Neural progenitor cell (in vitro differentiated cells): ENCODE data around the gene PADI2. TPM values are rescaled to one million over a fixed set of nuclear protein-coding genes. Genes with fewer than 3 reads are reported as not detected.

Experiments
- DNase-seq: peaks from one replicate; pipeline ENCODE4 v3.0.0-alpha.2; 2016; ENCODE audit warnings: low spot score
- H2AFZ ChIP-seq: fragments of 200-600 bp; sonication (generic); replicated peaks from 2 replicates; pipeline ENCODE4 v1.6.1; 2016; ENCODE audit warnings: antibody characterized with exemption
- H3F3A ChIP-seq: fragments of 200-600 bp; sonication (generic); 2 replicates; pipeline ENCODE4 v1.6.1; 2016; ENCODE audit warnings: antibody characterized with exemption, low read depth
- H3K27ac ChIP-seq: fragments of 200-600 bp; sonication (generic); 2 replicates; pipeline ENCODE4 v1.5.1; 2016; ENCODE audit warnings: mild to moderate bottlenecking
- H3K27me3 ChIP-seq: fragments of 200-600 bp; sonication (generic); 2 replicates; pipeline ENCODE4 v1.6.1; 2016; ENCODE audit warnings: mild to moderate bottlenecking, moderate library complexity
- H3K36me3 ChIP-seq: fragments of 200-600 bp; sonication (generic); 2 replicates; pipeline ENCODE4 v1.5.1; 2016
- H3K4me1 ChIP-seq: fragments of 200-600 bp; sonication (generic); 2 replicates; pipeline ENCODE4 v1.6.1; 2016; ENCODE audit warnings: mixed run types
- H3K4me2 ChIP-seq: fragments of 200-600 bp; sonication (generic); 2 replicates; pipeline ENCODE4 v1.6.1; 2016
- H3K4me3 ChIP-seq: fragments of 200-600 bp; sonication (generic); 2 replicates; pipeline ENCODE4 v1.5.1; 2016
- H3K79me2 ChIP-seq: fragments of 200-600 bp; sonication (generic); 2 replicates; pipeline ENCODE4 v1.6.1; 2016; ENCODE audit warnings: low read depth
- H3K9ac ChIP-seq: fragments of 200-600 bp; sonication (generic); 2 replicates; pipeline ENCODE4 v1.6.1; 2016
- H3K9me3 ChIP-seq: fragments of 200-600 bp; sonication (generic); 2 replicates; pipeline ENCODE4 v1.5.1; 2016; ENCODE audit warnings: low read depth
- H4K20me1 ChIP-seq: fragments of 200-600 bp; sonication (generic); 2 replicates; pipeline ENCODE4 v1.6.1; 2016; ENCODE audit warnings: low read depth
- H3K27ac Mint-ChIP-seq: 3 replicates; pipeline ENCODE4 v1.8.0; 2021; ENCODE audit warnings: mixed read lengths
- H3K27me3 Mint-ChIP-seq: 2 replicates; pipeline ENCODE4 v1.8.0; 2022; ENCODE audit warnings: low read depth, mild to moderate bottlenecking, inconsistent platforms, moderate library complexity, mixed read lengths; ENCODE audit not compliant: insufficient read depth
- H3K36me3 Mint-ChIP-seq: 3 replicates; pipeline ENCODE4 v1.8.0; 2021; ENCODE audit warnings: mixed read lengths
- H3K4me1 Mint-ChIP-seq: 3 replicates; pipeline ENCODE4 v1.8.0; 2021; ENCODE audit warnings: mixed read lengths
- H3K4me3 Mint-ChIP-seq: 3 replicates; pipeline ENCODE4 v1.8.0; 2021; ENCODE audit warnings: mild to moderate bottlenecking, moderate library complexity, mixed read lengths
- H3K9me3 Mint-ChIP-seq: 3 replicates; pipeline ENCODE4 v1.8.0; 2020; ENCODE audit warnings: mixed read lengths
- EZH2 ChIP-seq: fragments of 200-600 bp; sonication (generic); IDR thresholded peaks from 2 replicates; pipeline ENCODE4 v1.6.1; 2017; ENCODE audit warnings: antibody characterized with exemption, mild to moderate bottlenecking, moderate library complexity
- EZH2phosphoT487 ChIP-seq: fragments of 200-600 bp; sonication (generic); IDR thresholded peaks from 2 replicates; pipeline ENCODE4 v1.6.1; 2017; ENCODE audit warnings: antibody characterized with exemption
- total RNA-seq: library from RNA; depleted of rRNA; stranded (reverse); fragments of >200 nt; gene quantifications from 2 replicates; pipeline ENCODE4 v1.2.3, GENCODE V29; 2015; ENCODE audit warnings: low replicate concordance
- TF ChIP-seq, protein P1 (sequence below): fragments of 200-600 bp; sonication (generic); IDR thresholded peaks from 2 replicates; pipeline ENCODE4 v1.5.1; 2017; ENCODE audit warnings: antibody characterized with exemption, mild to moderate bottlenecking

PADI2 gene
- total RNA-seq, 1 donor from 2014 or later = 0.77 TPM

DNA sequence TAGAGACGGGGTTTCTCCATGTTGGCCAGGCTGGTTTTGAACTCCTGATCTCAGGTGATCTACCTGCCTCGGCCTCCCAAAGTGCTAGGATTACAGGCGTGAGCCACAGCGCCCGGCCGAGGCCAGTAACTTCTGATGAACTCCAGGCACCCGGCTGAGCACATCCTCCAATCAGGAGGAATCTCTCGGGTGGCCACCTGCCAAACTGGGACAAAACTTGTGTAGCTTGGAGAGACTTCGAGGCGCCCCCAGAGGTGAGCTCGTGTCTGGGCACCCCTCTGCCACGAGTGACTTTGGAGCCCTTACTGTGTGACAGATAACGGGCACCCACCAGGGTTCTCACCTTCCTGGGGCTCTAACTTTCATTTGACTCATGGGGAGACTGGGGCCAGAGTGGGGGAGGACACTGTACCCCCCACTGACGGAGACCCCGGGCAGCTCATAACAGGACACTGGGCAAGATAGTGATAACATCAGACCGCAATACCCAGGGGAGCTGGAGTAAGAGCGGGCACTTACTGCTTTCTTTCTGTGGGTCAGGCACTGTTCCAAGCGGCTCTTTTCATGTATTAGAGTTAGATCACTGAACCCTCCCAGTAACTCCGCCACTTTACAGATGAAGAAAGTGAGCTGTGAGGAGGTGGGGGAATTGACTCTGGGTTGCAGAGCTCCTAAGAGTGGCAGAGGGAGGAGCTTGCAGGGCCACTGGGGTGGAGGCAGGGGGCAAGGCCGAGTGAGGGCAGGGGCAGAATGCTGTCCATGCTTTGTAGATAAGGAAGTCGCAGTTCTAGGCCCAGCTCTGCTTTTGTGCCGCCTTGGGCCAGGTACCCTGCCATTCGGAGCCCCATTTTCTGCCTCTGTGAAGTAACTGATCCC is 1.9 kb upstream of the PADI2 start:
- Histone ChIP-seq H3K9me3 (no peaks in the 10 kb centered on the region), H3F3A (no peaks in the 10 kb centered on the region), H3K27me3 (peaks cover 37% of the 10 kb centered on the region), H3K4me1 (peaks cover 20% of the 10 kb centered on the region), H3K36me3 (no peaks in the 10 kb centered on the region), H4K20me1 (no peaks in the 10 kb centered on the region), H3K79me2 (no peaks in the 10 kb centered on the region), H3K9ac (no peak overlapping the region), H2AFZ (peak overlapping the region; percentile 68), H3K4me2 (peak overlapping the region; percentile 1), H3K27ac (no peak overlapping the region), H3K4me3 (no peak overlapping the region)
- no peak overlapping the region for H3K4me3 Mint-ChIP-seq
- no peaks in the 10 kb centered on the region for H3K9me3 Mint-ChIP-seq
- H3K4me1 Mint-ChIP-seq = peaks cover 29% of the 10 kb centered on the region
- DNase-seq = no peak
- H3K27ac Mint-ChIP-seq = peak overlapping the region; percentile 73
- no peaks in the 10 kb centered on the region for H3K36me3 Mint-ChIP-seq
- TF ChIP-seq EZH2 (no peak), EZH2phosphoT487 (no peak)
- TF ChIP-seq, protein P1, sequence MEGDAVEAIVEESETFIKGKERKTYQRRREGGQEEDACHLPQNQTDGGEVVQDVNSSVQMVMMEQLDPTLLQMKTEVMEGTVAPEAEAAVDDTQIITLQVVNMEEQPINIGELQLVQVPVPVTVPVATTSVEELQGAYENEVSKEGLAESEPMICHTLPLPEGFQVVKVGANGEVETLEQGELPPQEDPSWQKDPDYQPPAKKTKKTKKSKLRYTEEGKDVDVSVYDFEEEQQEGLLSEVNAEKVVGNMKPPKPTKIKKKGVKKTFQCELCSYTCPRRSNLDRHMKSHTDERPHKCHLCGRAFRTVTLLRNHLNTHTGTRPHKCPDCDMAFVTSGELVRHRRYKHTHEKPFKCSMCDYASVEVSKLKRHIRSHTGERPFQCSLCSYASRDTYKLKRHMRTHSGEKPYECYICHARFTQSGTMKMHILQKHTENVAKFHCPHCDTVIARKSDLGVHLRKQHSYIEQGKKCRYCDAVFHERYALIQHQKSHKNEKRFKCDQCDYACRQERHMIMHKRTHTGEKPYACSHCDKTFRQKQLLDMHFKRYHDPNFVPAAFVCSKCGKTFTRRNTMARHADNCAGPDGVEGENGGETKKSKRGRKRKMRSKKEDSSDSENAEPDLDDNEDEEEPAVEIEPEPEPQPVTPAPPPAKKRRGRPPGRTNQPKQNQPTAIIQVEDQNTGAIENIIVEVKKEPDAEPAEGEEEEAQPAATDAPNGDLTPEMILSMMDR = no peak
- H3K27me3 Mint-ChIP-seq = peaks cover 34% of the 10 kb centered on the region

DNA sequence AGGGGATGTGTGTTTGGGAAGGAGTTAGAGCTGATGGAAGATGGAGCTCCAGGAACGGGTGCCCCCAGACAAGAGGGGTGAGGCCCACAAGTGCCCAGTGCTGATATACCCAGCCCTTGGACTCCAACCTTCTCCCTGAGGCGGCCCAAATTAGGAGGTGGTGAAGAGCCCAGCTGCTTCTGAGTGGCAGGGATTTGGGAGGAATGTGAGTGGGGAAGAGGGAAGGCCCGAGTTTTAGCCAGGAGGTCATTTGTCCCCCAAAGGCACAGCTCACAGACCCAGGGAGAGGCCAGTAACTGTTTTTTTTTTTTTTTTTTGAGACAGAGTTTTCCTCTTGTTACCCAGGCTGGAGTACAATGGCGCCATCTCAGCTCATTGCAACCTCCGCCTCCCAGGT is 1.2 kb upstream of the PADI2 start:
- Histone ChIP-seq H3K4me3 (no peak overlapping the region), H3K27ac (no peak overlapping the region), H3K4me2 (no peak overlapping the region), H3K36me3 (no peaks in the 10 kb centered on the region), H3K27me3 (peaks cover 43% of the 10 kb centered on the region), H3K9ac (no peak overlapping the region), H3K4me1 (peaks cover 20% of the 10 kb centered on the region), H3K79me2 (no peaks in the 10 kb centered on the region), H3K9me3 (no peaks in the 10 kb centered on the region), H3F3A (no peaks in the 10 kb centered on the region), H4K20me1 (no peaks in the 10 kb centered on the region), H2AFZ (peak overlapping the region; percentile 63)
- Mint-ChIP-seq H3K9me3 (no peaks in the 10 kb centered on the region), H3K36me3 (no peaks in the 10 kb centered on the region), H3K4me1 (peaks cover 25% of the 10 kb centered on the region), H3K27ac (peak overlapping the region; percentile 79), H3K4me3 (peak overlapping the region; percentile 79), H3K27me3 (peaks cover 41% of the 10 kb centered on the region)
- DNase-seq = no peak
- no peak for TF ChIP-seq EZH2
- TF ChIP-seq, protein P1 = no peak
- TF ChIP-seq EZH2phosphoT487 = no peak

DNA sequence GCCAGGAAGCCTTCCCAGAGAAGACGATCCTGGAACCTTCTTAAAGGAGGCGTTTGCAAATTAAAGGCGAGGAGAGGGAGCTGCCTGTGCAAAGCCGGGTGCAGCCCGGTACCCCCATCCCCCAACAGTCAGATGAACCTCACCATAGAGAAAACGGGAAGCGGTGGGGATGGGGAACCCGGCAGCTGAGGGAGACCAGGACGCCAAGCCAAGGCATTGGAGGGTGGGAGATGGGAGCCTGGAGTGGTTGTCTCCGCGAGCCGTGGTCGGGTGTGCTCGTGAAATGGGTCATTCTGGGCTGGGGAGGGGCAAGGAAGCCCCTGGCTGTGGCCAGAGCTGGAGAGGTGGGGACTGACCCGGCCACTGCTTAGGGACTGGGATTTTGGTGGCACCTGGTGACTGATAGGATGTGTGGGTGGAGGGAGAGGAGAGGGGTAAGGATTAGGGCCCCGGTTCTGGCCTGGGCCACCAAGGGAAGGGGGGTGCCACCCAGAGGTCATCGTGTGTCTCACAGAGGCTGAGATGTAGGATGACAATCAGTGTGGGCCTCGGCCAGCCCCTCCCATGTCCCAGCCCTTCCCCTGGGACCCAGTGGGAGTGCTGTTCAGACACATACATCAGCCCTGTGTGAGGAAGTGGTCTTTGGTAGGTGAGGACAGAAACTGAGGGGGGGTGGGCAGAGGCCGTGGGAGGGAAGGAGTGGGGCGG is 676 bp upstream of the PADI2 start:
- H4K20me1 ChIP-seq = no peaks in the 10 kb centered on the region
- H3K4me1 ChIP-seq = peaks cover 20% of the 10 kb centered on the region
- Mint-ChIP-seq H3K36me3 (no peaks in the 10 kb centered on the region), H3K4me3 (peak overlapping the region; percentile 79), H3K27ac (no peak overlapping the region), H3K4me1 (peaks cover 25% of the 10 kb centered on the region), H3K9me3 (no peaks in the 10 kb centered on the region), H3K27me3 (peaks cover 46% of the 10 kb centered on the region)
- H3K27me3 ChIP-seq = peaks cover 49% of the 10 kb centered on the region
- no peaks in the 10 kb centered on the region for H3K9me3 ChIP-seq
- peak; percentile 39 for DNase-seq
- H2AFZ ChIP-seq = peak overlapping the region; percentile 63
- peak overlapping the region; percentile 75 for H3K4me2 ChIP-seq
- H3K36me3 ChIP-seq = no peaks in the 10 kb centered on the region
- H3K4me3 ChIP-seq = peak overlapping the region; percentile 55
- H3K27ac ChIP-seq = no peak overlapping the region
- no peaks in the 10 kb centered on the region for H3F3A ChIP-seq
- no peaks in the 10 kb centered on the region for H3K79me2 ChIP-seq
- TF ChIP-seq, protein P1 = no peak
- no peak for TF ChIP-seq EZH2phosphoT487
- TF ChIP-seq EZH2 = no peak
- H3K9ac ChIP-seq = no peak overlapping the region
